ENCODE results near the gene PRLR.

DNA sequence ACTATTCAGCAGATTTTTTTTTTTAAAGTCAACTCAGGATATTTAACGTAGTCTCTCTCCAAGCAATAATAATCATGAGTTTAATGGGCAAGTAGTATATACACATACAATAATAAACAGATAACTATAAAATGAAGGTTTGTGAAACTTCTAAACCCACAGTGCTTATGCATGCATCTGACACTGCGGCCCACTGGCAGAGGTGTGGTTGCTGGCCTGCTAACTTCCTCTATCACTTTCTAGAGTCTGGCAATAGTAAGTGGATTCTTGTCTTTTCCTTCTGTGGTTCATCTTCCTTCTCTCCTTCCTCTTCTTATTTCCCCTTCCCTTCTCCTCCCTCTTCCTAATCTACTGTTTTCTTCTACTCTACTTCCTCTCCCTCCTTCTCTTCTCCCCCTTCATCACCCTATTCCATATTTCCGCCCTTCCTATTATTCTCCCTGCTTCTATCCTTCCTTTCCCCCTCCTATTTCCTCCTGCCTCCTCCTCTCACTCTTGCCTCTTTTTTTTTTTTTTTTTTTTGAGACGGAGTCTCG lies 164.0 kb downstream of the PRLR start:
- TF ChIP-seq, protein P1, sequence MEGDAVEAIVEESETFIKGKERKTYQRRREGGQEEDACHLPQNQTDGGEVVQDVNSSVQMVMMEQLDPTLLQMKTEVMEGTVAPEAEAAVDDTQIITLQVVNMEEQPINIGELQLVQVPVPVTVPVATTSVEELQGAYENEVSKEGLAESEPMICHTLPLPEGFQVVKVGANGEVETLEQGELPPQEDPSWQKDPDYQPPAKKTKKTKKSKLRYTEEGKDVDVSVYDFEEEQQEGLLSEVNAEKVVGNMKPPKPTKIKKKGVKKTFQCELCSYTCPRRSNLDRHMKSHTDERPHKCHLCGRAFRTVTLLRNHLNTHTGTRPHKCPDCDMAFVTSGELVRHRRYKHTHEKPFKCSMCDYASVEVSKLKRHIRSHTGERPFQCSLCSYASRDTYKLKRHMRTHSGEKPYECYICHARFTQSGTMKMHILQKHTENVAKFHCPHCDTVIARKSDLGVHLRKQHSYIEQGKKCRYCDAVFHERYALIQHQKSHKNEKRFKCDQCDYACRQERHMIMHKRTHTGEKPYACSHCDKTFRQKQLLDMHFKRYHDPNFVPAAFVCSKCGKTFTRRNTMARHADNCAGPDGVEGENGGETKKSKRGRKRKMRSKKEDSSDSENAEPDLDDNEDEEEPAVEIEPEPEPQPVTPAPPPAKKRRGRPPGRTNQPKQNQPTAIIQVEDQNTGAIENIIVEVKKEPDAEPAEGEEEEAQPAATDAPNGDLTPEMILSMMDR (IDR thresholded peaks at IDR 0.05; ENCODE audit: low read depth, low read length, poor library complexity, severe bottlenecking): no peak
- TF ChIP-seq EZH2phosphoT487 (IDR thresholded peaks at IDR 0.05; ENCODE audit: borderline replicate concordance, low read length): no peak

All from DOHH2 (cell line).